ENCODE measurements around the gene HIPK1.
A peak's percentile ranks its signal among the peaks of the same experiment; 100 is the strongest.
"Not testable (repeated sequence)": the region's sequence is repeated elsewhere in the genome, so short reads cannot be mapped to it uniquely, and the experiment has no call there.

The HIPK1 gene

GRCh38 chr1:114008480-114008941 lies 79.4 kb downstream of the HIPK1 start:
- peak in 1 of 2 donors; percentile 85 for DNase-seq (ENCODE audit: low read depth in 2 of 2)
- TF ChIP-seq CTCF (IDR thresholded peaks at IDR 0.05; ENCODE audit: low read depth, low read length) = no peak
- H3K4me3 ChIP-seq (replicated peaks in 1 of 2; ENCODE audit: low read depth in 2 of 2, low read length in 2 of 2) = no peak overlapping the region

- TF ChIP-seq CTCF (IDR thresholded peaks at IDR 0.05; ENCODE audit: low read depth, low read length) = no peak
- DNase-seq (ENCODE audit: low read depth in 2 of 2) = no peak
- no peak overlapping the region for H3K4me3 ChIP-seq (replicated peaks in 1 of 2; ENCODE audit: low read depth in 2 of 2, low read length in 2 of 2)
Observed at GRCh38 chr1:114008993-114009392, 79.9 kb downstream of the HIPK1 start.

GRCh38 chr1:114009393-114009792 lies 80.3 kb downstream of the HIPK1 start:
- peak; percentile 59 to 62 for DNase-seq (ENCODE audit: low read depth in 2 of 2)
- no peak for TF ChIP-seq CTCF (IDR thresholded peaks at IDR 0.05; ENCODE audit: low read depth, low read length)
- H3K4me3 ChIP-seq (replicated peaks in 1 of 2; ENCODE audit: low read depth in 2 of 2, low read length in 2 of 2) = no peak overlapping the region

GRCh38 chr1:114010433-114011184 lies 81.5 kb downstream of the HIPK1 start:
- no peak for TF ChIP-seq CTCF (IDR thresholded peaks at IDR 0.05; ENCODE audit: low read depth, low read length)
- DNase-seq (ENCODE audit: low read depth in 2 of 2) = no peak
- H3K4me3 ChIP-seq (replicated peaks in 1 of 2; ENCODE audit: low read depth in 2 of 2, low read length in 2 of 2) = no peak overlapping the region

GRCh38 chr1:114011796-114012195 lies 82.7 kb downstream of the HIPK1 start:
- no peak overlapping the region for H3K4me3 ChIP-seq (replicated peaks in 1 of 2; ENCODE audit: low read depth in 2 of 2, low read length in 2 of 2)
- DNase-seq (ENCODE audit: low read depth in 2 of 2) = no peak
- TF ChIP-seq CTCF (IDR thresholded peaks at IDR 0.05; ENCODE audit: low read depth, low read length) = no peak

- H3K4me3 ChIP-seq (replicated peaks in 1 of 2; ENCODE audit: low read depth in 2 of 2, low read length in 2 of 2) = no peak overlapping the region
- no peak for DNase-seq (ENCODE audit: low read depth in 2 of 2)
- TF ChIP-seq CTCF (IDR thresholded peaks at IDR 0.05; ENCODE audit: low read depth, low read length) = no peak
Observed at GRCh38 chr1:114015075-114015474, 86.0 kb downstream of the HIPK1 start.

GRCh38 chr1:114019724-114020123 lies 90.6 kb downstream of the HIPK1 start:
- not testable (repeated sequence) for H3K4me3 ChIP-seq (replicated peaks in 1 of 2; ENCODE audit: low read depth in 2 of 2, low read length in 2 of 2); DNase-seq (ENCODE audit: low read depth in 2 of 2)

All from cardiac fibroblast (primary cell).